HG03457 (cell line): ENCODE results near the gene RSBN1L.
"Not testable (repeated sequence)": the region's sequence is repeated elsewhere in the genome, so short reads cannot be mapped to it uniquely, and the experiment has no call there.

Experiments used
- ATAC-seq: cut with Tn5 transposase; IDR thresholded peaks from one replicate; pipeline ENCODE4 v1.9.1; 2021; ENCODE audit warnings: moderate number of reproducible peaks; ENCODE audit not compliant: unreplicated experiment

The RSBN1L gene

DNA sequence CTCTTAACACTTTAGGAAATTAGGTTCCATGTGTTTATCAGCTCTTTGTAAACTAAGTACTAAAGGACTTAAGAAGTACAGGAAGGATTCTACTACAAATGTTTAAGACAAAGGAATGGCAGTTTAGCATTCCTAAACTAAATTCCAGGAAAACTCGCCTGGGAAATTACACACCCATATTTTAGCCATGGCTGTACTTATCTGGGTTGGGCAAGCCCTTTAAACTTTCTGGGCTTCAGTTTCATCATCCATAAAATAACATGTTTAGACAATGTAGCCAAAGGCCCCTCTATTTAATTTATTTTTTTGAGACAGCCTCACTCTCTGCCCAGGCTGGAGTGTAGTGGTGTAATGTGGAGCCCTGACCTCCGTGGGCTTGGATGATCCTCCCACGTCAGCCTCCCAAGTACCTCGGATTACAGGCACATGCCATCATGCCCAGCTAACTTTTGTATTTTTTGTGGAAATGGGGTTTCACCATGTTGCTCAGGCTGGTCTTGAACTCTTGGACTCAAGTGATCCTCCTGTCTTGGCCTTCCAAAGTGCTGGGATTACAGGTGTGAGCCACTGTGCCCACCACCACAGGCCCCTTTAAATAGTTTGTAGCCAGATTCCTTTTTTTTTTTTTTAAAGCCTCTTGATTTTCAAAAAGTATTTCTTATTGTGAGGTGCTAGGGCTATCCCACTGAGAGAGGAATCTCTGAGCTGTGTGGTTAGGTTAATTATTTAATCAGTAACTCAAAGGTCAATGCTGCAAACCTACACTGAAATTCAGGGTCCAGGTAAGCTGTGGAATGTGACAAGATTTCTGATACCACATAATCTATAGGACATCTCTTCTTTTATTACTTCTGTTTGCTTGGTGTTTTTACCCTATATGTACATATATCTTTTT lies 69.9 kb downstream of the RSBN1L start:
- no peak for ATAC-seq

DNA sequence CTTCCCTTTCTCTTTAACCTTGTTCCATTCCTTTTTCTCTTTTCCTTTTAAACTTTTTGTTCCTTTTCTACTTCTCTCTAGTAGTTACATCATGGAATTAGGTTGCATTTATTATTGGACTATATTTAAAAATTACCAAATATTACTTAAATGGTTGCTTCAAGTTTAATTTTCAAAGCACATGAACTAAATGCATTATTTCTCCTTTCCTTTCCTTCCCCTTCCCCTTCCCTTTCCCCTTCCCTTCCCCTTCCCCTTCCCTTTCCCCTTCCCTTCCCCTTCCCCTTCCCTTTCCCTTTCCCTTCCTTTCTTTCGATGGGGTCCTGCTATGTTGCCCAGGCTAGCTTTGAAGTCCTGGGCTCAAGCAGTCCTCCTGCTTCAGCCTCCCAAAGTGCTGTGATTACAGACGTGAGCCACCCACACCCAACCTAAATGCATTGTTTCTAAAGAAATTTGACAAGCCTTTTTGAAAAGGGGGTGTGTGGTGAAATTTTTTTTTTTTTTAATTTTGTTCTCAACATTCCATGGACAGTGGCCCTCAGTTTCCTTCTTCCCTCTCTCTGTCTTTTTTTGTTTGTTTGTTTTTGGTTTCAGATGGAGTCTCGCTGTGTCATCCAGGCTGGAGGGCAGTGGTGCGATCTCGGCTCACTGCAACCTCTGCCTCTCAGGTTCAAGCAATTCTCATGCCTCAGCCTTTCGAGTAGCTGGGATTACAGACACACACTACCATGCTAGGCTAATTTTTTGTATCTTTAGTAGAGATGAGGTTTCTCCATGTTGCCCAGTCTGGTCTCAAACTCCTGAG lies 70.7 kb downstream of the RSBN1L start:
- ATAC-seq: no peak

DNA sequence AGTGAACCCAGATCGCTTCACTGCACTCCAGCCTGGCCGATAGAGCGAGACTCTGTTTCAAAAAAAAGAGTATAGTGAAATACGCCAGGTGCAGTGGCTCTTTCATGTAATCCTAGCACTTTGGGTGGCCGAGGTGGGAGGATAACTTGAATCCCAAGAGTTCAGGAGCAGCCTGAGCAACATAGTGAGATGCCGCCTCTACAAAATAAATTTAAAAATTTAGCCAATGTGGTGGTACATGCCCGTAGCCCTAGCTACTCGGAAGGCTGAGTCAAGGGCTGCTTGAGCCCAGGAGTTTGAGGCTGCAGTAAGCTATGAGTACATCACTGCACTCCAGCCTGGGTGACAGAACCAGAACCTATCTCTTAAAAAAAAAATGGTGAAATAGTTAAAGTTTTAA lies 74.1 kb downstream of the RSBN1L start:
- no peak for ATAC-seq

DNA sequence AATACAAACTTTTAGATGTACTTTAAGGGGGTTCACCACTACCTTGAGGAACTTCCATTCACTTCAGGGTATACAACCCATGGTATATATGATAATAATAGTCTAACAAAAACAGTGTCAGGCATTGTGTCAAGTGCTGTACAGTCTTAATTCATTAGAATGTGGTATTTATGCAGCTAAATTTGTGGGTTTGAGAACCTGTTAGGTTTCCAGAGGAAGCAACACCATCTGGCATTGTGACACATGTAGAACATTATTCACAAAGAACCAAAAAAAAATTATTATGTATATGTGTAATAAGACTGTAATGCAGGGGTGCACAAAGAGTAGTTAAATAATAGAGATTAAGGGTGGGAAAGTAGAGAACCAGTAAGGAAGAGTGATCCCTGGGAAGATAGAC lies 75.6 kb downstream of the RSBN1L start:
- no peak for ATAC-seq

DNA sequence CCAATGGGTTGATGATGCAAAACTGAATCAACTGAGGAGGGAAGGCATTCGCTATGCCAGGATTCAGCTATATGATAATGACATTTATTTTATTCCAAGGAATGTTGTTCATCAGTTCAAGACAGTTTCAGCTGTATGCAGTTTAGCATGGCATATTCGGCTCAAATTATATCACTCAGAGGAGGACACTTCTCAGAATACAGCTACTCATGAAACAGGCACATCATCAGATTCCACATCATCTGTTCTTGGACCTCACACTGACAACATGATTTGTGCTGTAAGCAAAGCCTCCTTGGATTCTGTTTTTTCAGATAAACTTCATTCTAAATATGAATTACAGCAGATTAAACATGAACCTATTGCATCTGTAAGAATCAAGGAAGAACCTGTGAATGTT lies 82.3 kb downstream of the RSBN1L start:
- ATAC-seq: no peak

DNA sequence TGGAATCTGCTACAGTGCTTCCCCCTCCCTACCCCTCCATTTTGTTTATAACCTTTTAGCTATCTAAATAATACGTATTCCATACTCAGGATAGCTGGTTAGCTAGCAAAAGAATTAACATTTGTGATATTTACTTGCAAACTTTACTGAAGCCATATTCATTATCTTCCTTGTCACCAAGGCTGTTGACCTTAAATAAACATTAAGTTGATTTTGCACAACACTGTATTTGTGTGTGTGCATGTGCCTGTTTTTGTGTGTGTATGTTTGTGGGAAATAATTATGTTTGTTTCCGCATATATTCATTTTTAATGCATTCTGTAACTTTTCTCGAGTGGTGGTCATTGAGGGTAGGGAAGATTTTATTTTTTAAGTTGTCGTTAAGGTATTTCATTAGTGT lies 86.1 kb downstream of the RSBN1L start:
- ATAC-seq: no peak

DNA sequence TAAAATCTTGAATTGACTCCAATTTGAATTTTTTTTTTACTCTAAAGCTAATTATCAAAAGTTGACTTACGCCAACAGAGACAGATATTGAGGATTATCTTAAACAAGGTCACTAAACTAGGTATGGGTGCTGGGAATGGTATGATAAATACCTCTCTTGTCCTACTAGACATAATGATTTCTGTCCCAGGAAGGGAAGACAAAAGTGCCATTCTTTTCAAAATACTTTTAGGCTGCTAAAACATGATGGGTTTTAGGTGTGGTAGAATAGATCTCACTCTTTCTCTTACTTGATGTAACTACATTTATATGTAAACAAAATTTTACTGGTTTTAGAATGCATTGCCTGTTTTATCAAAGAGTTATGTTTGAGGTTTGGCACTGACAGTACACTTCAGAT lies 86.9 kb downstream of the RSBN1L start:
- ATAC-seq: no peak

DNA sequence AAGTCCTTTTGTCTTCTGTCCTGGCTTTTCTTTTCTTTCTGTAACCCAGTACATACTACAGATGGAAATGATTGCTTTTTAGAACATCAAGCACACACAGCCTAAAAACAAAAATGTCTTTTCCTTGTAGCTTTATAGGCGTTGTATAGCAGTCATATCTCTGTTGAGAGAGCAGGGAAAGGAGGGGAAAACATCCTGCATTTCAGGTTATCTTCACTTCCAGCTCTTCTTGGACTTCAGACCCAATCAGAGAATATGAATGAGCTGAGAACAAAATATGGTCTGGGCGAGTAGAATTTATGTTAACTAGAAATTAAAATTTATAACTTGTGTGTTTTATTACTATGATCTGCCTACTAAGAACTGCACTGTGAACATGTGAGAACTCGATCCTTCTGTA lies 87.3 kb downstream of the RSBN1L start:
- no peak for ATAC-seq

DNA sequence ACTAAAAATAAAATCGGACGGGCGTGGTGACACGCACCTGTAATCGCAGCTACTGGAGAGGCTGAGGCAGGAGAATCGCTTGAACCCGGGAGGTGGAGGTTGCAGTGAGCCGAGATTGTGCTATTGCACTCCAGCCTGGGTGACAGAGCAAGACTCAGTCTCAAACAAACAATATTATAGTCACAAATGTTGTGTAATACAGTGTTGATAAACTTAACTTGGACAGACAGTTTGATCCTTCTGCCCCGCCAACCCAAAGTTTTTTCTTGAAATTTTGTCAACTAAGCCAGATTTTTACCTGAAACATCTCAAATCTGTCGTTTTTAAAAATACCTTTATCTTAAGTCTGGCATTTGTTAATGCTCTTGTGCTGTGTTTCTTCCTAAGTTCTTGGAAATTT lies 88.2 kb downstream of the RSBN1L start:
- ATAC-seq: not testable (repeated sequence)

DNA sequence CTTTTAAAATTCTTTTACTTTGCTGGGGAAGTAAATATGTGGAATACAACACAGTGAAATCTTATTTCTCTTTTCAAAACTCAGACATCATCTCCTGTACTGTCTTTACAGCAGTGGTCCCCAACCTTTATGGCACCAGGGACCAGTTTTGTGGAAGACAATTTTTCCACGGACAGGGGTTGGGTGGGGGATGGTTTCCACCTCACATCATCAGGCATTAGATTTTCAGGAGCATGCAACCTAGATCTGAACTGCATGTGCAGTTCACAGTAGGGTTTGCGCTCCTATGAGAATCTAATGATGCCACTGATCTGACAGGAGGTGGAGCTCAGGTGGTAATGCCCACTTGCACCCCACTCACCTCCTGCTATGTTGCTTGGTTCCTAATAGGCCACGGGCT lies 89.8 kb downstream of the RSBN1L start:
- ATAC-seq: no peak

DNA sequence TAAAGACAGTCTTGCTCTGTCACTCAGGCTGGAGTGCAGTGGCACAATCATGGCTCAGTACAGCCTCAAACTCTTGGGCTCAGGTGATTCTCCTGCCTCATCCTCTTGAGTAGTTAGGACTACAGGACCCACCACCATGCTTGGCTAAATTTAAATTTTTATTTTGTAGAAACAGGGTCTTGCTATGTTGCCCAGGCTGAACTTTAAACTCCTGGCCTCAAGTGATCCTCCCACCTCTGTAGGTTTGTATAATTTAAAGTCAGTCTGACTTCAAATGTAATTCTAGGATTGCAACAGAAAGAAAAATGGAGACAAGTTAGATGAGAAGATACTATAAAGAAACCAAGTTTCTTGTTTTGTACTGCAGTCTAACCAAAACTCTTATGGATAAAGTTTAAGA lies 90.5 kb downstream of the RSBN1L start:
- no peak for ATAC-seq

DNA sequence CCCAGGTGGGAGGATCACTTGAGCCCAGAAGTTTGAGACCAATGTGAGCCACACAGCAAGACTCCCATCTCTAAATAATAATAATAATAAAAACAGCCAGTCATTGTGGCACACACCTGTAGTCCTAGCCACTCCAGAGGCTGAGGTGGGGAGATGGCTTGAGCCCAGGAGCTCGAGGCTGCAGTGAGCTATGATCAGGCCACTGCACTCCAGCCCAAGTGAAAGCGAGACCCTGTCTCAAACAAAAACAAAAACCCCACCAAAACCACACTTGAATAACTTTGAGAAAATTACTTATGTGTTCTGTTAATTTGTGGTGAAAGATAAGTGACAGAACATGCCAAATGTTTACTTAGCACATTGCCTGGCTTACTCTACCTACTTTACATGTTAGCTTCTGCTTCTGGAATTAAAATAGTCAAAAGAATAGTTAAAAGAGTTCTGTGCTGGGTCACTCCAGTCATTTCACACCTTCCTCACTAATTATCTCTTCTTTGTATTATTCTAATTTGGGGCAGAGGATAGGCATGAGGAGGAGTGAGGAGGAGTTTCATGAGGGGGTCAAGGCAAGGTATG lies 92.2 kb downstream of the RSBN1L start:
- ATAC-seq: no peak

DNA sequence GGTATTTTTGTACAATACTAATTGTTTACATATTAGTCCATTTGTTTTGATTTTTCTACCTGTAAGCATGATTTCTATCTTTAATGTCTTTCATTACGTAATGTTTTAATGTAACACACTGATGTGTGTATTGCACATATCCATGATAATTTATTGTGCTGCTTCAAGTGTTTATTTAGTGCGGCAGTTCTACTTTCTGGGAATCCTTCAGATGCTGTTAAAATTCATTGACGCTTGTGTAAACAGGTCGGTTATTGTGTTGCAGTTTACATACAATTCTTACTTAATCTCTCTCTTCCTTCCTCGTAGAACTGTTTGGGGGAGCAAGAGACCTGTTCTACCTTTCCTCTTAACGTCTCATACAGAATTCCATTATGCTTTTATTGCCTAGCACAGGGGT lies 95.1 kb downstream of the RSBN1L start:
- no peak for ATAC-seq

DNA sequence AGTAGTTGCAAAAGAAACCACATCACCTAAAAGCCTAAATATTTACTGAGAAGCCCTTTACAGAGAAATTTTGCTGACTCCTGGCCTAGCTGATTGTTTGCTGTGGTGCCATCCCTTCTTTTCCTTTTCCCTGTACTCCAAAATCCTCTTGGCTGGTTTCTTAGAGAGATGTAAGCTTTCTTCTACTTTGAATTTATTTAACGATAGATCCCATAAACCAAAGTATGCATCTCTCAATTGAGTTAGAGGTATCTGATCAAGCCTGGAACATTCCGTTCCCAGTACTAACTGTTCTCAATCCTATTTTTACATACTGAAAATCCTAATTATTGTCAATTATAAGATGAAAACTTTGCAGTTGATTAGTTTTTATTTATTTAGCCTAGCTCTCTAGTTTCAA lies 95.7 kb downstream of the RSBN1L start:
- ATAC-seq: no peak

DNA sequence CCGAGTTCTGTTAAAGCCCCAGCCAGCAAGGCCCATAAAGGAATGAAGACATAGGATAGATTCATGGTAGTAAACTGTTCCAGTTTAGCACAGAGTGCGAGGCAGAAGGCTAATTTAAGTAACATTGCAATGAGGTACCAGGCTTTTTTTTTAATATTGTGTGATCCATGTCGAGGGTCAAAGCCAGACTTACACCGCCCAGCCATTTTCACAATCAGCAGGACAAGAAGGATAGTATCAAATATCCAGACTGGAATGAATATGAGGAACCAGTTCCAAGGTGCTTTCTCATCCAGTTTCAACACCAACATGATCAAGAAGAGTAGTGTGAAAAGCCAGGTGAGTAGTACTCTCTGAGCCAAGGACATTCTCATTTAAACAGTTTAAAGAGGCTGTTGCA lies 97.7 kb downstream of the RSBN1L start:
- ATAC-seq: no peak

DNA sequence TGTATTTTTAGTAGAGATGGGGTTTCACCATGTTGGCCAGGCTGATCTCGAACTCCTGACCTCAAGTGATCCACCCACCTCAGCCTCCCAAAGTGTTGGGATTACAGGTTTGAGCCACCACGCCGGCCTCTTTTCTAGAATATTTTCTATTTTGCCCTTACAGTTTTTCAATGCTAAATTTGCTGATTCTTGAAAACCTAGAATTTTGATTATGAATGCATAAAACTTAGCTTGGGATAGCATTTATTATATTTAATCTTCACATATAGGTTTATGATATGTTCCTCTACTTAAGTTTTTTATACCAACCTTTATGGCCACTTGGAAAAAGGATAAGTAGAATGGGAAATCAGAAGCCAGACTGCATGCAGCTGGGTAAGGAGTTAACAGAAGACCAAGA lies 99.8 kb downstream of the RSBN1L start:
- ATAC-seq: no peak

DNA sequence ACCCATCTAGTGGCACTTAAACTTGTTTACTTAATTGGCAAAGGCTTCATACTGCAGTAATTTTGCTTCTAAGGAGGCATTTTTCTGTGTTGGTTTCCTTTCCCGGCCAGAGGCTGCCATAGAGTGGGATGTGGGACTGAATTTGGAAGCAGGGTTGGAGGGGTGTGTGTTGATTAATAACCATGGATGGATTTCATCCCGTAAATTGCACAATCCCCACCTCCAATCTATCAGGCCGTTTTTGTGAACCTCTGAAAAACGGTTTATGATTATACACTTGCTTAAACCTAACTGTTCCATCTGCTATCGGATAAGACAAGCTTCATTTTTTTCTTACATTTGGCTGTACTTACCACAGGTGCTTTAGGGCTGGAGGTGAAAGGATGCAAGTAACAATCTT lies 100.7 kb downstream of the RSBN1L start:
- ATAC-seq: no peak

DNA sequence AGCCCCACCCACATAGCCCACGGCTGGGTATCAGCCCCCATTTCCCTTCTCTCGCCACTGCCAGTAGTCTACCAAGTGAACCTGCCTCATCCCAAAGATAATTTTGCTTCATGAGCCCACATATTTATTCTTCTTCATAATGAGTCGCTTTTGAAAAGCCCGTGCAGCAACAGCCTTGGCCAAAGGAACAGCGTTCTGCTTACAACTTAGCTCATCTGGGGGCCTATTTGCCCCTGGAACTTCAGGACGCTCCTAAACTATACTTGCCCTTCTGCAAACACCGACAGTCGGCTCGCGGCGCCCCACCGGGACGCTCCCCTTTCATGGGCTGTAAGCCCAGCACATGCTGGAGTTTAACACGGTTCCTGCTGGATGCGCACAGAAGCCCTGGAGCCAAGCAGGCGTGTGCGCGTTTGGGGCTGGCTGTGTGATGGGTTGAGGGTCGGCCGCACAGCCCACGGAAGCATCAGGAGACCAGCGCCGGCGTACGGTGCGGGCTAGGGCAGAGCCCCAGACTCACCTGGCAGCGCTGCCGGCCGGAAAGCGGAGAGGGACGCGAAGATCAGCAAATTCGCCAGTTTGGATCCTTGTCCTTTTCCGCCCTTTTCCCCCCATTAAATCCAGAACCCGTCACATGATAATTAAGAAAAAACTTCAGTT lies 101.6 kb downstream of the RSBN1L start:
- ATAC-seq: peak; percentile 20

DNA sequence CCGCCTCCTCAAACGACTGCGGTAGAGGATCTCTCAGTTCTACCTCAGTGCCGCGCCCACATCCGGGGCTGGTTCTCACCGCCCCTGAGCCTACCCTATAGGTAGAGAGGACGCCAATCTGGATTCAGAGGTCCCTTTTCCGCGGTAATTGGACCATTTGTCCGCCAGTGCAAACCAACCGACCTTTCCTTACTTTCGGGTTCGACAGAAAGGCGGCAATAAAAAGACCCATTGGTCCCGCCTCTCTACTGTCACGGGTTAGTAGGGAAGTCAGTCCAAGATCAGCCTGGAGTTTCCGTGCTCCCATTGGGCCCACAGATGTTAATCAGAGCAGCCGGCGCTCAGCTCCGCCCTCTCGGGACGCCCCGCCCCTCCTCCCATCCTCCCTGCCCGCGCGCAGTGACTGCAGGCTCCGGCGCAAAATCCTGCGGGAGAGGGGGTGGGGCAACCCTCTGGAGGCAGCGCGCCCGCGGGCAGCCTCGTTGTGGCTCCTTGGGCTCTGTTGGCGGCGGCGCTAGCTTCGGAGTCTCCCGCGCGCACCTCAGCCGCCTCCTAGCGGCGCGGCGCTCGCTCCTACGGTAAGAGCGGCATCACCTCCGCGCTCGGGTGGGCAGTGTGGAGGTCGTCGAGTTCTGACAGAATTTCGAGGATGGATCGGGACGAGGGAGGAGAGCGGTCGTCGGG lies 102.3 kb downstream of the RSBN1L start, which contains the start of the genes PHTF2 and TMEM60:
TSS of gene PHTF2 (plus strand) at position 380 of the 684 bp plus-strand sequence.
TSS of gene TMEM60 (minus strand) at position 41 of the 684 bp plus-strand sequence. CDS start 4,061 bp downstream, outside the sequence.
- peak; percentile 88 for ATAC-seq
